ENCODE measurements around the gene LST1.

The LST1 gene

DNA sequence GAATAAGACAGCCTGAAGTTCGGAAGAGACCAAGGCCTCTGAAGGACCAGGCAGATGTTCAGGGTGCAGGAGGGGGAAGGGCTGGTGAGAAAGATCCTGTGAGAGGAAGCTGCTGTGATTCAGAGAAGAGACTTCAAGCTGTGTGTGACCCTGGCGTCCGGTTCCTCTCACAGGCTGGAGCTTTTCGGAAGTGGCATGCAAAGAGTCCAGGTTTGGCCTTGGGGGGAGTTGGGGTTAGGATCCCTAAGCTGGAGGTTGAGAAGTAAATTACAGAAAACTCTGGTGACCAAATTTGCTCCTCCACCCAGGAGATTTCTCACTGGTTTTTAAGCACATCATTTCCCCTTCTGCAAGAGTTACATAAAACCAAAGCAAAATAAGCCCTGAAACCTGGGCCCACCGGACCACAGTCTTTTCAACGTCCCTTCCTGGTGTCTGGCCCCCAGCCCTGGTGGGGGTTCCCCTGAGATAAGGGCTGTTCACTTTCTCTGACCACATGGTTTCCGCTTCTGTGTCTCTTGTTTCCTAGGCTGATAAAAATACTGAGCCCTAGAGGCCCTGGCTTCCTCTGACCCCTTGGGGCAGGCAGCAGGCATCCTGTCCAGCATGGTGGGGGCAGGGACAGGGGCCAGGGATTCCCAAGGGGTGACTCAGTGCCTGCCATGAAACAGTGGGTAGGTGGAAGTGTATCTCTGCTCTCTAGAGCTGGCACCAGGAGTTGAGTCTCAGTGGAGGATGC lies 25.9 kb upstream of the LST1 start:
- DNase-seq (ENCODE audit: low read depth): peak; percentile 76

DNA sequence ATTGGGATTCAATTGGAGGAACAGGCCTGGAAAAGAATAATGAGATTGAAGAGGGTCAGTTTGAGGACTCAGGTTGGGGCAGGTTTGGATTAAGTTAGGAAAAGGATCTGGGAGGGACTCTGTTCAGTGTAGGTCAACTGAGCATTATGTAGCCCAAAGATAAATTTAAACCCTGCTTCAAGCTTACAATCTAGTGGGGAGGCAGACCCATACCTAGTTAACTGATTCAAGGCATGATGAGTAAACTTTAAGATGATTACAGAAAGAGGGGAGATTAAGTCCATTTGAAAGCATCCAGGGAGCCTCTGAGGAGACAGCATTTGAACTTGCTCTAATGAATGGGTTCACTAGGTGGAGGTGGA lies 25.4 kb upstream of the LST1 start:
- TF ChIP-seq, protein P1, sequence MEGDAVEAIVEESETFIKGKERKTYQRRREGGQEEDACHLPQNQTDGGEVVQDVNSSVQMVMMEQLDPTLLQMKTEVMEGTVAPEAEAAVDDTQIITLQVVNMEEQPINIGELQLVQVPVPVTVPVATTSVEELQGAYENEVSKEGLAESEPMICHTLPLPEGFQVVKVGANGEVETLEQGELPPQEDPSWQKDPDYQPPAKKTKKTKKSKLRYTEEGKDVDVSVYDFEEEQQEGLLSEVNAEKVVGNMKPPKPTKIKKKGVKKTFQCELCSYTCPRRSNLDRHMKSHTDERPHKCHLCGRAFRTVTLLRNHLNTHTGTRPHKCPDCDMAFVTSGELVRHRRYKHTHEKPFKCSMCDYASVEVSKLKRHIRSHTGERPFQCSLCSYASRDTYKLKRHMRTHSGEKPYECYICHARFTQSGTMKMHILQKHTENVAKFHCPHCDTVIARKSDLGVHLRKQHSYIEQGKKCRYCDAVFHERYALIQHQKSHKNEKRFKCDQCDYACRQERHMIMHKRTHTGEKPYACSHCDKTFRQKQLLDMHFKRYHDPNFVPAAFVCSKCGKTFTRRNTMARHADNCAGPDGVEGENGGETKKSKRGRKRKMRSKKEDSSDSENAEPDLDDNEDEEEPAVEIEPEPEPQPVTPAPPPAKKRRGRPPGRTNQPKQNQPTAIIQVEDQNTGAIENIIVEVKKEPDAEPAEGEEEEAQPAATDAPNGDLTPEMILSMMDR (conservative IDR thresholded peaks at IDR 0.05; ENCODE audit: low read depth, low read length): no peak
- H3K4me3 ChIP-seq (ENCODE audit: low read depth, low read length): no peak overlapping the region
- no peak for DNase-seq (ENCODE audit: low read depth)

More for the DNA sequence above, 25.9 kb upstream of the LST1 start:
- no peak overlapping the region for H3K4me3 ChIP-seq (ENCODE audit: low read depth, low read length)
- TF ChIP-seq, protein P1 (conservative IDR thresholded peaks at IDR 0.05; ENCODE audit: low read depth, low read length): no peak

DNA sequence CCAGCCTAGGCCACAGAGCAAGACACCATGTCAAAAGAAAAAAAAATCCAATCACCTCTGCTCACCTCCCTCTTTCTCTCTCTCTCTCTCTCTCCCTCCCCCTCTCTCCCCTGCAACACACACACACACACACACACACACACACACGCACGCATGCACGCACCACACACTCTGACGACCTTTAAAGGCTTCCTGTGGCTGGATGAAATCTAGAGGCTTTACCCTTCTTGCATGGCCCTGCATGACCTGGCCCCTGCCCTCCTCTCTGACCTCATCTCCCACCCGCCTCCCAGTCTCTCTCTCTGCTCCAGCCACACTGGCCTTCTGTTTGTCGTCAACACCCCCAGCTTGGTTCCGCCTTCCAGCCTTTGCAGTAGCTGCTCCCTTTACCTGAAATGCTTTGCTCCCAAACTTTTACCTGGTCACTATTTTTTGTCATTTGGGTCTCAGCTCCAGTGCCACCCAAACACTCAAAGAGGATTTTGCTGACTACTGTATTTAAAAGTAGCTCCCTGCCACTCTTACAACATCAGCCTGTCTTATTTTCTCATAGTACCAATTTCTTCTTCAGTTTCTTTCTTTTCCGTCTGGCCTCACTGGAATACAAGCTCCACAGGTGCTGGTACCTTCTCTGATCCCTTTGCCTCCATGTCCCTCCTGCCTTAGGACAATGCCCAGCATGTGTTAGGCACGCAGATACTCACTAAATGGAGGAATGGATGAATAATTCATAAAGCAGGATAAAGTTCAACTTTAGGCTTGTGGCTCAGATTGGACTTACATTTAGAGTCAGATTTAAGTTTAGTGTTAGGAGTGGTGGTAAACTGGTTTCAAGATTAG lies 18.3 kb upstream of the LST1 start:
- no peak for DNase-seq (ENCODE audit: low read depth)
- H3K4me3 ChIP-seq (ENCODE audit: low read depth, low read length): no peak overlapping the region
- TF ChIP-seq, protein P1 (conservative IDR thresholded peaks at IDR 0.05; ENCODE audit: low read depth, low read length): no peak

DNA sequence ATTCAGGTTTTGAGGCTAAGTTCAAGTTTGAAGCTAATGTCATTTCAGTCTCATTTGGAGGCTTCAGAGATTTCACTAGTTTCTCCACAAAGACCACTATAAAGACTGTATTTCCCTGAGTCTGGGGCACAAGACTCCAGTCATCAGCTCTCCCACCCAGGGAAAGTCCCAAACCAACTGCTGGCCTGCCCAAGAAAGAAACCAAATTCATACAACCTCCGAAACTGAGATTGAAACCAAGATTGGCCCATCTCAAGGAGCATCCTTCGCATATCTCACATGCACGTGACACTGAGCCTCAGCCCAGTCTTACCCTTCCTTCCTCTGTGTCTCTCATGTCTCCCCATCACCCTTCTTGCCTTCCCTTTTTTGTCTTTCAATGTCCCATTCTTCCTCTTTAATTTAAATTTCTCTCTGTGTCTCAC lies 17.5 kb upstream of the LST1 start:
- TF ChIP-seq, protein P1 (conservative IDR thresholded peaks at IDR 0.05; ENCODE audit: low read depth, low read length): no peak

DNA sequence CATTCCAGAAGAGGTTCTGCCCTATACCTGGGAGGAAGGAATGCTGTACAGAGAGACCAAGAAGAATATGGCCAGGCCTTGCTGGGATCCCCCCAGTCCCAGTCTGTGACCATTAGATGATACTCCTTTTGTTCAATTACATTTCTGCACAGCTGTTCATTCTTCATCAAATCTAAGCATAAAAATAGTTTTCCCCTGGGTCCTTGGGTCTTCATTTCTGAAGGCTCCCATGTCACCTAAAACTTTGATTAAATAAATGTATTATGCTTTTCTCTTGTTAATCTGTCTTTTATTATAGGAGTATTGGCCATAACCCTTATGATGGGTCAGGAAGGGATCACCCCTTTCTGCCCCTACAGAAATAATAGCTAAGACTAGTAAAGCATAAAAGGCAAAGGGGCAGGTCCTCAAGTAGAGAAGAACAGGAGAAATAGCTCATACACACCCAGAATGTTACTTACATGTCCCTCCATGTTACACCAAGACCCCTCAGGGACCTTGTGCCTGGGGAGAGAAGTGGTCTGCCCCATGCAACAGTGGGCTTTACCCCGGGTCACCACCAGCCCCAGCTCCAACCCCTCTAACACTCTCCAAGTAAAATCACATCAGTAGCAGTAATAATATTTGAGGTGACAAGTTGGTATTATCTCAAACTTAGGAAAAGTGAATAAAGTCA lies 16.1 kb upstream of the LST1 start:
- TF ChIP-seq, protein P1 (conservative IDR thresholded peaks at IDR 0.05; ENCODE audit: low read depth, low read length): no peak
- no peak for DNase-seq (ENCODE audit: low read depth)
- H3K4me3 ChIP-seq (ENCODE audit: low read depth, low read length): no peak overlapping the region

More for the DNA sequence above, 17.5 kb upstream of the LST1 start:
- no peak overlapping the region for H3K4me3 ChIP-seq (ENCODE audit: low read depth, low read length)
- no peak for DNase-seq (ENCODE audit: low read depth)

DNA sequence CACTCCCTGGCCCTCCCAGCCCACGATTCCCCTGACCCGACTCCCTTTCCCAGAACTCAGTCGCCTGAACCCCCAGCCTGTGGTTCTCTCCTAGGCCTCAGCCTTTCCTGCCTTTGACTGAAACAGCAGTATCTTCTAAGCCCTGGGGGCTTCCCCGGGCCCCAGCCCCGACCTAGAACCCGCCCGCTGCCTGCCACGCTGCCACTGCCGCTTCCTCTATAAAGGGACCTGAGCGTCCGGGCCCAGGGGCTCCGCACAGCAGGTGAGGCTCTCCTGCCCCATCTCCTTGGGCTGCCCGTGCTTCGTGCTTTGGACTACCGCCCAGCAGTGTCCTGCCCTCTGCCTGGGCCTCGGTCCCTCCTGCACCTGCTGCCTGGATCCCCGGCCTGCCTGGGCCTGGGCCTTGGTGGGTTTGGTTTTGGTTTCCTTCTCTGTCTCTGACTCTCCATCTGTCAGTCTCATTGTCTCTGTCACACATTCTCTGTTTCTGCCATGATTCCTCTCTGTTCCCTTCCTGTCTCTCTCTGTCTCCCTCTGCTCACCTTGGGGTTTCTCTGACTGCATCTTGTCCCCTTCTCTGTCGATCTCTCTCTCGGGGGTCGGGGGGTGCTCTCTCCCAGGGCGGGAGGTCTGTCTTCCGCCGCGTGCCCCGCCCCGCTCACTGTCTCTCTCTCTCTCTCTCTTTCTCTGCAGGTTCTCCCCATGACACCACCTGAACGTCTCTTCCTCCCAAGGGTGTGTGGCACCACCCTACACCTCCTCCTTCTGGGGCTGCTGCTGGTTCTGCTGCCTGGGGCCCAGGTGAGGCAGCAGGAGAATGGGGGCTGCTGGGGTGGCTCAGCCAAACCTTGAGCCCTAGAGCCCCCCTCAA lies 13.8 kb upstream of the LST1 start, which contains the start of gene LTA:
TSS of gene LTA (plus strand) at position 249 of the 871 bp plus-strand sequence. CDS start at position 703, 454 bp downstream.
- no peak for DNase-seq (ENCODE audit: low read depth)
- TF ChIP-seq, protein P1 (conservative IDR thresholded peaks at IDR 0.05; ENCODE audit: low read depth, low read length): no peak
- H3K4me3 ChIP-seq (ENCODE audit: low read depth, low read length): no peak within 1 kb of the TSS
